ENCODE measurements around the gene PCBP3.
"Not testable (repeated sequence)": the region's sequence is repeated elsewhere in the genome, so short reads cannot be mapped to it uniquely, and the experiment has no call there.

Gene PCBP3

DNA sequence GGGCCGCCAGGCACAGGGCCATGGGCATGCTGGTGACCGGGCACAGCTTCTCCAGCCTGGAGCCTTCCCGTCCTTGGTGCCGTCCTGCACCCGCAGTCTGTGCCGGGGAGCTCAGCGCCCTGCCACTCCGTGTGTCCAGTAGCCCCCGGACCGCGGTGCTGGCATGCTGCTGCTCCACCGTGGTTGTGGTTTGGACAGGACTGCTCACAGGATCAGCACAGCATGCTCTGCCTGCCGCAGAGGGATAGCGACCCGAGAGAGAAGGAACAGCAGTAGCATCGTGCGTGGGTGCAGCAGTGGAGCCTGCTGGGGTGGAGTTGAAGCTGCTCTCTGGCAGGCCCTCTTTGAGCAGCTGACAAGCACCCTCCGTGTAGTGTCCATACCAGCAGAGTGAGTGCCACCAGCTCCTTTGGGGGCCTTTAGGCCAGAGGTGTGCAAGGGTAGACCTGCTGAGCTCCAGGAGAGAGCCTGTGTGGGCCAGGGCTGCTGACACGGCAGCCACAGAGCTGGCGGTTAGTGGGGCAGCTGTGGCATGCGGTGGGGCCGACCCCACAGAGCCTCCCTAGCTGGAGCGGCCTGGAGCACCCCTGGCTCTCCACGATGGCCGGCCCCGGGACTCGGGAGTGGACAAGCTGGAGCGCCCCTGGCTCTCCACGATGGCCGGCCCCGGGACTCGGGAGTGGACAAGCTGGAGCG is 6.4 kb upstream of the PCBP3 start:
- DNase-seq = no peak

DNA sequence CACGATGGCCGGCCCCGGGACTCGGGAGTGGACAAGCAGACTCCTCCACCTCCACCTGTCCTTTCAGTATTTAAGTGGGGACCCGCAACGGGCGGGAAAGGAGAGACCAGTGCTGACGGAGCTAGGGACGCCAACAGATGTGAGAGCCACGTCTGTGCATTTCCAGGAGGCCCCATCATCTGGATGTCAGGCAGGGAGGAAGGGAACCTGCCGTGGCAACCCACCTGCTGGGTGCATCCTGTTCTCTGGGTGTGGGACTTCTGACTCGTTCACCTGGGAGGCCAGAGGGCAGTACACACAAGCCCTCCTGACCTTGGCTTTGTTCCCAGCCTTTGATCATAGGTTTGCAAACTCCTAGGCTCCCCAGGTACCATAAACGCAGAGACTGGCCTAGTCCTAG is 5.6 kb upstream of the PCBP3 start:
- no peak for DNase-seq

DNA sequence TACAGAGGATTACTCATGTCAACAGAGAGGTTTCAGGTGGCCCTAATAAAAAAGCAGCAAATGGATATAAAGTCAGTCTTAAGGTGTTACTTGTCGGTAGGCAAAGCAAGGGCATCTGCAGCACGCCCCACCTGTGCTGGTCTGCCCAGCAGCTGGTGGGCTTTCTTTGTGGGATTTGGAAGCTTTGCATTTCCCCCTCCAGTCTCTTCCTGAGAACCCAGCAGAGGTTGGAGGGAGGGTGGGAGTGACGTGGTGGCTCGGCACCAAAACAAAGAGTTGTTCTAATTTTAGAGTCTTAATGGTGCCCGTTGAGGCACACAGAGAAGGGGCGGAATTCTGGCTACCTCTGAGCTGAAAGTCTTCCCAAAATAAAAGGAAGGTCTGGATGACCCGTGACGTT is 4.8 kb upstream of the PCBP3 start:
- no peak for DNase-seq

DNA sequence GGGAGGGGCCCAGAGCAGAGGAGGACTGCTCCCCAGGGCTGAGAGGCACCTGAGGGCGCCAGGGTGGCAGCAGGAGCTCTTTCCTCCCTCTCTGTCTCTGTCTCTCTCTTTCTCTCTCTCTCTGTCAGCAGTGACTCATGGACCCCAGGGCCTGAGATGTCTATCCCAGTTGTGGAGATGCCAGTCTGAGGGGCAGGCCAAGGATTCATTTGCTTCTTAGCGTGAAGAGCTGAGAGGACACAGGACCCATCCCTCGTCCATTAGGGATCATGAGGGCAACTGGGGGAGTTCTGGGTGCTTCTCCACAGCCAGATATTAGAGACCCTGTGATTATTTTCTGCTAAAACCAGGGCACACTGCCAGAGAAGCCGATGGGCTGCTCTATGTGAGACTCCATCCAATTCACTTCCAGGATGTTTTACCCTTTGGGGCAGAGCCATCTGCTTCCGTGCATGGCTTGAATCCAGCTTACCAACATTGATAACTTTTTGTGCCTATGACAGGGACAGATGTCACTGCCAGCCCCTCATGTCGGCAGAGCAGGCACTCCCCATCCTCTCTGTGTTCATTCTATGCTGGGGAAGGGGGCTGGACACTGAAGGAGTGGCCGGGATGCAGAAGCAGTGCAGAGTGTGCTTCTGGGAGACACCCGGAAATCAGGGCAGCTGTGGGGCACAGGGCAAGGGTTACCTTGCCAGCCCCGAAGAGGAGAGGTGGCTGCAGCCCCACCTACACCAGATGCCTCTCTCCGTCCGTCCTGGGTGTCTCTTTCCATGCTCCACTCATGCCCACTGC is 4.1 kb upstream of the PCBP3 start:
- no peak for DNase-seq

DNA sequence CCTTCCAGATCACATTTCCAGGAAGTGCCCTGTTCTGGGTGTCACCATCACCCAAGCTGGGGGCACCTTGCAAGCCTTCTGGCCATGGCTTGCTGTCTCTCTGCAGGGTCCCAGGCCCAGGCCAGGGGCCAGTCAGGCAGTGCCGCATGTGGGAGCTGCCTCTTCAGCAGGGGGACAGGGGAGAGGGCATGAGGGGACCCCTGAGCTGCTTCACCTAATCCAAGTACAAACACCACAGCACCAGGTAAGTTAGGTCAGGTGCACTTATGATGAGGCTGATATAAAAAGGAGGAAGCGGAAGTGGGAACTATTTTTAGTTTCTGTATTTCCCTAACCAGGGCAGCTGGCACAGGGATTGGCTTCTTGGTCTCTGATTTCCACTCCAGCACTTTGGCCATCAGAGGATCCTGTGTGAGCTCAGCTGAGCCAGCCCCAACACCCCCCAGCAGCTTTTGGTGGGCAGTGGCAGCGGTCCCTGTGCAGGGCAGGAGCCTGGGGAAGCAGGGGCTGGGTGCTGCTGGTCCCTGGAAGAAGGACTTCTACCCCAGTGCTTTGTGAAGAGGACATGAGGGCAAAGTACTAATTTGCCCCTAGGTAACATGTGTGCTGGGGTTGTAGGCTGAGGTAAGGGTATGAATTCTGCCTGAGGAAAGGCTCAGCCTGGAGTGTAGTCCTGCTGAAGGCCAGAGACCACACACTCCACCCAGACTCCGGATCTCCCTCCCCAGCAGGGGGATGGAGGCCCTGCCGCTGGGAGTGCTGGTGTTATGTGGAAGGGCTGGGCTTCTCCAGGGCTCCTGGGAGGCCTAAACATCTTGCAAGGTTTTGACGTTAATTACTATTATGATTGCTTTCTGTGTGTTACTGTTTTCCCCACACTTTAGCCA is 3.3 kb upstream of the PCBP3 start:
- DNase-seq = no peak

- no peak for DNase-seq
Observed at GRCh38 chr21:45640888-45641479, 2.5 kb upstream of the PCBP3 start.

DNA sequence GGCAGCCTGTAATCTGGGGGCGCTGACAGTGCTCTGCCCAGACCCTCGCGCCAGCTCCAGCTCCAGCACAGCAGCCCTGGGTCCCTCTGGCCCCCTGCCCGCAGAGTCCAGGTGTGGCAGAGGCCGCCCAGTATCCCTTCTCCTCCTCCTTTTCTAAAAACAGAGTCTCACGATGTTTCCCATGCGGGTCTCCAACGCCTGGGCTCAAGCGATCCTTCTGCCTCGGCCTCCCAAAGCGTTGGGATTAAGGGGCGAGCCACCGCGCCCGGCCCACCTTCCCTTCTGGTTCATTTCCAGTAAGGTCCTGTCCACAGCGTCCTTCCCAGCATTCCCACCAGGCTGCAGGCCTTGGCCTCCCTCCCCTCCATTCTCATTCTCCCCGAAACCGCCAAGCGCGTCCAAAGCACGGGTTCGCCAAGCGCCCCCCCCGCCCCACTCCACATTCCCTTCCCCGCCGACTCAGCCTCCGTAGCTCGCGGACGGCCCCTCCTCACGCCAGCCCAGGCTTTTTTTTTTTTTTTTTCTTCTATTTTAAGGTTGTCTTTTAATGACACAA is 2.0 kb upstream of the PCBP3 start:
- DNase-seq = no peak

- no peak for DNase-seq
Observed at GRCh38 chr21:45642122-45642813, 1.3 kb upstream of the PCBP3 start.

- no peak for DNase-seq
Observed at GRCh38 chr21:45644041-45644906, 749 bp downstream of the PCBP3 start.

- DNase-seq = no peak
Observed at GRCh38 chr21:45651921-45652320, 8.4 kb downstream of the PCBP3 start.

- no peak for DNase-seq
Observed at GRCh38 chr21:45655124-45655523, 11.6 kb downstream of the PCBP3 start.

DNA sequence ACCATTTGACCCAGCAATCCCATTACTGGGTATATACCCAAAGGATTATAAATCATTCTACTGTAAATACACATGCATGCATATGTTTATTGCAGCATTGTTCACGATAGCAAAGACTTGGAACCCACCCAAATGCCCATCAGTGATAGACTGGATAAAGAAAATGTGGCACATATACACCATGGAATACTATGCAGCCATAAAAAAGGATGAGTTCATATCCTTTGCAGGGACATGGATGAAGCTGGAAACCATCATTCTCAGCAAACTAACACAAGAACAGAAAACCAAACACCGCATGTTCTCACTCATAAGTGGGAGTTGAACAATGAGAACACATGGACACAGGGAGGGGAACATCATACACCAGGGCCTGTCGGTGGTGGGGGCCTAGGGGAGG is 12.6 kb downstream of the PCBP3 start:
- not testable (repeated sequence) for DNase-seq

DNA sequence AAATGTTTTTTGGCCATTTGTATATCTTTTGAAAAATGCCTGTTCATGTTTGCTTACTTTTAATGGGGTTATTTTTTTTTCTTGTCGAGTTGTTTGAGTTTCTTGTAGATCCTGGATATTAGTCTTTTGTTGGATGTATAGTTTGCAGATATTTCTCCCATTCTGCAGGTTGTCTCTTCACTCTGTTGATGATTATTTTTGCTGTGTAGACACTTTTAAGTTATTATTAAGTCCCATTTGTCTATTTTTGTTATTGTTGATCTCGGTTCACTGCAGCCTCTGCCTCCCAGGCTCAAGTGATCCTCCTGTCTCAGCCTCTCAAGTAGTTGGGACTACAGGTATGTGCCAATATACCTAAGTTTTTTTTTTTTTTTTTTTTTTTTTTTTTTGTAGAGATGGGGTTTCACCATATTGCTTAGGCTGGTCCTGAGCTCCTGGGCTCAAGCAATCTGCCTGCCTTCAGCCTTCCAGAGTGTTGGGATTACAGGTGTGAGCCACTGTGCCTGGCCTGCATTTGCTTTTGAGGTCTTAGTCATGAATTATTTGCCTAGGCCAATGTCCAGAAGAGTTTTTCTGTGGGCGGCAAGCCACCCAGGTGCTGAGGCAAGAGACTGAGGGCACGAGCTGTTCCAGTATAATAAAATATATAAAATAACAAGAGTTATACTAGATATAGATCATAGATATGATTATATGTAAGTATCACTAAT is 18.5 kb downstream of the PCBP3 start:
- not testable (repeated sequence) for DNase-seq

DNA sequence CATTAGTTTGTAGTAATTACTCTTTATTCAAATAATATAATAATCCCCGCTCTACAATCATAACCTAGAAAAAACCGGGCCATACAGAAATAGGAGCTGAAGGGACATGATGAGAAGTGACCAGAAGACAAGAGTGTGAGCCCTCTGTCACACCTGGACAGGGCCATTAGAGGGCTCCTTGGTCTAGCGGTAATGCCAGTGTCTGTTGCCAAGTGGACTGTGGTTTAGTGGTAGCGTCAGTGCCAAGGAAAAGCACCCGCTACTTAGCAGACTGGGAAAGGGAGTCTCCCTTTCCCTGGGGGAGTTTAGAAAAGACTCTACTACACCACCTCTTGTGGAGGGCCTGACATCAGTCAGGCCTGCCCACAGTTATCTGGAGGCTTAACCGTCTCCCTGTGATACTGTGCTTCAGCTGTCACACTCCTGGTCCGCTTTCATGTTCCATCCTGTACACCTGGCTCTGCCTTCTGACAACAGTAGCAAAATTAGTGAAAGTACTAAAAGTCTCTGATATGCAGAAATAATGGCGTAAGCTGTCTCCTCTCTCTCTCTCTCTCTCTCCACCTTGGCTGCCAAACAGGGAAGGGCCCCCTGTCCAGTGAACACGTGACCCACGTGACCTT is 19.2 kb downstream of the PCBP3 start:
- DNase-seq = not testable (repeated sequence)

GRCh38 chr21:45669382-45669781 is 25.9 kb downstream of the PCBP3 start:
- DNase-seq = no peak

DNA sequence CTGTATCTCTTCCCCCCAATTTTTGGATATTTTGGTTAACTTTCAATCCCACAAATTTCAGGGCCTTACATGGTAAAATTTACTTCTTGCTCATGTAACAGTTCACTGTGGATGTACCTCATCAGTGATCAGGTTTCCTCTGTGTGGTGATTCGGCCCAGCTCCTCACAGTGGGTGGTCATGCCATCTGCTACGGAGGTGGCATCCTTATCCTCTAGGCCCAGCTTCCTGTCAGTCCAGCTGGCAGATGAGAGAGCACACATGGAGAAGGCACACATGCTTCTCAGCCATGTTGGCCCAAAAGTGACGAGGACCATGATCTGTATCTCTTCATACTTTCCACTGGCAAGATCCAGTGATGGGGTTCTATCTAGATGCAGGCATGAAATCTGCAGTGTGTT is 27.2 kb downstream of the PCBP3 start:
- DNase-seq = no peak

GRCh38 chr21:45678790-45679189 is 35.3 kb downstream of the PCBP3 start:
- DNase-seq = not testable (repeated sequence)

DNA sequence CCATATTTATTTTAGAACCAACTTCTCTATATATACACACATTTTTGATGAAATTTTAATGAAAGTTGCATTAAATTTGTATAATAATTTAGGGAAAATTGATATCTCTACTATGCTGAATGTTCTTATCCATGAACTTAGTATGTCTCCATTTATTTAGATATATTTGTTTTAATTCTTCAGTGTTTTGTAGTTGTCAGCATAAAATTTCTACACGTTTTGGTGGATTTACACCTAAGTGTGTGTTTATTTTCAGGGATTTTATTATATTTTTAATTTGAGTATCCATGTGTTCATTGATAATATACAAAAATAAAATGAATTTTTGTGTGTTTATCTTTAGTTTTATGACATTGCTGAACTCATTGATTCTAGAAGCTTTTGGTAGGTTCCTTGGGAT is 36.7 kb downstream of the PCBP3 start:
- no peak for DNase-seq

DNA sequence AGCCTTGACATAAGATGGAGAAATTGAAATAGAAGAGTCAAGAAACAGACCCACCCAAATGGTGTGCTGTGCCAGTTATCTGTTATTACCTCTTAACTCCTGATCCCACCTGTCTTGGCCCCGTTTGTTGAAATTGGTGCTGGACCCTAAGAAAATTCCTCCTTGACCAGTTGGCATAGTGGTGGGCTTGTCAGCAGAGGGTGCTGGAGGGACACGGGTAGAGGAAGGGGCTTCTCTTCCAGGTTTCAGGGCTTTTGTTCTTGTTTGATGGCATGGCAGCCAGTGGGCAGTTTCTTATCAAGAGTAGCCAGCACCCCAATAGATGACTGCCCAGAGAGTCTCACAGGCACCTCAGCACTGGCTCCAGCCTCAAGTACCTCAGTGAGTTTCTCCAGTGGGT is 51.6 kb downstream of the PCBP3 start:
- no peak for DNase-seq

Data from NCI-H748 treated with DMSO at 0.1 percent for 48 hours (cell line).